DOHH2 (cell line): ENCODE results near the gene DFFB.

ENCODE experiments used
- H3F3A ChIP-seq: fragments of 200-600 bp; sonication (generic), shearing (Covaris generic); 2 replicates; pipeline ENCODE4 v1.6.0; 2016; ENCODE audit warnings: antibody characterized with exemption, mild to moderate bottlenecking; ENCODE audit not compliant: control insufficient read depth, insufficient read depth
- H3K27ac ChIP-seq: fragments of 200-600 bp; sonication (generic); 2 replicates; pipeline ENCODE4 v1.5.1; 2014; ENCODE audit warnings: low read depth, mild to moderate bottlenecking, low read length, moderate library complexity
- H3K27me3 ChIP-seq: fragments of 200-600 bp; sonication (generic); 2 replicates; pipeline ENCODE4 v1.6.1; 2014; ENCODE audit warnings: mild to moderate bottlenecking, low read length, mixed read lengths; ENCODE audit not compliant: control insufficient read depth
- H3K36me3 ChIP-seq: fragments of 200-600 bp; sonication (generic); 2 replicates; pipeline ENCODE4 v1.6.1; 2014; ENCODE audit warnings: mild to moderate bottlenecking, low read length, moderate library complexity, mixed read lengths; ENCODE audit not compliant: control insufficient read depth
- H3K4me1 ChIP-seq: fragments of 200-600 bp; sonication (generic); 2 replicates; pipeline ENCODE4 v1.6.1; 2014; ENCODE audit warnings: mild to moderate bottlenecking, low read length, mixed read lengths; ENCODE audit not compliant: control insufficient read depth
- H3K4me2 ChIP-seq: fragments of 200-600 bp; sonication (generic); 2 replicates; pipeline ENCODE4 v1.6.0; 2014; ENCODE audit warnings: mild to moderate bottlenecking, low read length, moderate library complexity
- H3K4me3 ChIP-seq: fragments of 200-600 bp; sonication (generic); 2 replicates; pipeline ENCODE4 v1.5.1; 2014; ENCODE audit warnings: mild to moderate bottlenecking, low read length, mixed read lengths
- H3K79me2 ChIP-seq: fragments of 200-600 bp; sonication (generic); 2 replicates; pipeline ENCODE4 v1.6.1; 2014; ENCODE audit warnings: mild to moderate bottlenecking, low read length, mixed read lengths; ENCODE audit not compliant: control insufficient read depth
- H3K9me2 ChIP-seq: fragments of 200-600 bp; sonication (generic); replicated peaks from 2 replicates; pipeline ENCODE4 v1.6.1; 2014; ENCODE audit warnings: mild to moderate bottlenecking, low read length, mixed read lengths; ENCODE audit not compliant: control insufficient read depth
- H3K9me3 ChIP-seq: fragments of 200-600 bp; sonication (generic); 2 replicates; pipeline ENCODE4 v1.6.1; 2014; ENCODE audit warnings: antibody characterized with exemption, low read length, mixed read lengths; ENCODE audit not compliant: control insufficient read depth, insufficient read depth
- H4K20me1 ChIP-seq: fragments of 200-600 bp; sonication (generic); 2 replicates; pipeline ENCODE4 v1.6.0; 2014; ENCODE audit warnings: low read depth, mild to moderate bottlenecking, antibody characterized with exemption, low read length, moderate library complexity; ENCODE audit not compliant: control insufficient read depth, insufficient read depth
- EZH2phosphoT487 ChIP-seq: fragments of 200-600 bp; sonication (generic); IDR thresholded peaks from 2 replicates; pipeline ENCODE4 v1.6.1; 2017; ENCODE audit warnings: borderline replicate concordance, mild to moderate bottlenecking, antibody characterized with exemption, low read length, moderate library complexity, mixed read lengths
- TF ChIP-seq, protein P1 (sequence below): fragments of 200-600 bp; sonication (generic); IDR thresholded peaks from one replicate; pipeline ENCODE4 v1.5.1; 2014; ENCODE audit warnings: antibody characterized with exemption, mild to moderate bottlenecking, low read depth, low read length; ENCODE audit not compliant: poor library complexity, severe bottlenecking

Gene DFFB

DNA sequence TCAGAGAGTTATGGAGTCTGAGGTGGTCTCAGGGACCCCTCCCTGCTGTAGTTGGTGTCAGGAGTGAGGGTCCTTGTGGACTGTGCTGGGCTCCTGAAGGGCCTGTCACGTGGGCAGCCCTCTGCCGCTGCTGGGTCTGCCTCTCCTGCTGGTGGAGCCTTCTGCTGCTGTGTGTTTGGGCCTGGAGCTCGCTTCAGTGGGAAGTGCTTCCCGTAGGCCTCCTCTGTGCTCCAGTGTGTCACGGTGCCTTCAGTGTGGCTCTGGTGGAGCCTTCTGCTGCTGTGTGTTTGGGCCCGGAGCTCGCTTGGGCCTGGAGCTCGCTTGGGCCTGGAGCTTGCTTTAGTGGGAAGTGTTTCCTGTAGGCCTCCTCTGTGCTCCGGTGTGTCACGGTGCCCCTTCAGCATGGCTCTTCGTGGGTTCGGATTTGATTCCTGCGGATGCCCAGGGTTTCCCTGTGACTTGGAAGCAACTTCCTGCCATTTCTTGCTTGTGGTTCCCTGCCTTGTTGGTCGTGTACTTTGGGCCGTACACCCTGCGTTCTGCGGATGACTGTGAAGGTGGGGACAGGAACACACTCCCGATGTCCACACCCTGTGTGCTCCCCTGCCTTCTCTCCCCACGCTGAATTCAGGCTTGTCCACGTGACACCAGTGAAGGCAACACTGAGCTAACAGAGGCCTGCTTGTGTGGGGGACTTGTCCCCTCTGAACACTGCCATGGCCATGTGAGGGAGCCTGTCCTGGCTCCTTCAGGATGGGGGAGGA, 23.3 kb downstream of the DFFB start:
- Histone ChIP-seq H3F3A (no peaks in the 10 kb centered on the region), H3K9me2 (no peaks in the 10 kb centered on the region), H3K4me3 (no peak overlapping the region), H3K9me3 (no peaks in the 10 kb centered on the region), H3K36me3 (peaks cover 7% of the 10 kb centered on the region; the same call in 1 of the 2 replicates), H3K27ac (no peak overlapping the region), H3K79me2 (no peaks in the 10 kb centered on the region), H3K4me2 (no peak overlapping the region), H4K20me1 (no peaks in the 10 kb centered on the region), H3K4me1 (no peaks in the 10 kb centered on the region), H3K27me3 (no peaks in the 10 kb centered on the region)
- no peak for TF ChIP-seq EZH2phosphoT487
- TF ChIP-seq, protein P1, sequence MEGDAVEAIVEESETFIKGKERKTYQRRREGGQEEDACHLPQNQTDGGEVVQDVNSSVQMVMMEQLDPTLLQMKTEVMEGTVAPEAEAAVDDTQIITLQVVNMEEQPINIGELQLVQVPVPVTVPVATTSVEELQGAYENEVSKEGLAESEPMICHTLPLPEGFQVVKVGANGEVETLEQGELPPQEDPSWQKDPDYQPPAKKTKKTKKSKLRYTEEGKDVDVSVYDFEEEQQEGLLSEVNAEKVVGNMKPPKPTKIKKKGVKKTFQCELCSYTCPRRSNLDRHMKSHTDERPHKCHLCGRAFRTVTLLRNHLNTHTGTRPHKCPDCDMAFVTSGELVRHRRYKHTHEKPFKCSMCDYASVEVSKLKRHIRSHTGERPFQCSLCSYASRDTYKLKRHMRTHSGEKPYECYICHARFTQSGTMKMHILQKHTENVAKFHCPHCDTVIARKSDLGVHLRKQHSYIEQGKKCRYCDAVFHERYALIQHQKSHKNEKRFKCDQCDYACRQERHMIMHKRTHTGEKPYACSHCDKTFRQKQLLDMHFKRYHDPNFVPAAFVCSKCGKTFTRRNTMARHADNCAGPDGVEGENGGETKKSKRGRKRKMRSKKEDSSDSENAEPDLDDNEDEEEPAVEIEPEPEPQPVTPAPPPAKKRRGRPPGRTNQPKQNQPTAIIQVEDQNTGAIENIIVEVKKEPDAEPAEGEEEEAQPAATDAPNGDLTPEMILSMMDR: no peak

DNA sequence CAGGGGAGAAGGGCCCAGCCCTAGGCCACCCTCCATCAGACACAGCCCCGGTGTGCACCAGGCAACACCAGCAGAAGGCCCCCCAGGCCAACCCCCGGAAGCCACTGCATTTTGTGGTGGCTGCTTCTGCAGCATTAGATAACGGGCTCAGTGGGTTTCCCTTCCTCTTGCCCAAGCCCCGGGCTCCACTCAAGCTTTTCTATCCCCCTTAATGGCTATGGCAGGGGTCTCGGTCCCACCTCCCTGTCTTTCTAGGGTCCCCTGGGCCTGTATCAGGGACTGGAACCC, 23.9 kb downstream of the DFFB start:
- H3K9me3 ChIP-seq: no peaks in the 10 kb centered on the region
- no peak overlapping the region for H3K4me3 ChIP-seq
- H3K27me3 ChIP-seq: no peaks in the 10 kb centered on the region
- no peaks in the 10 kb centered on the region for H3K4me1 ChIP-seq
- H3K27ac ChIP-seq: no peak overlapping the region
- no peak overlapping the region for H3K4me2 ChIP-seq
- H3K9me2 ChIP-seq: no peaks in the 10 kb centered on the region
- H3K79me2 ChIP-seq: no peaks in the 10 kb centered on the region
- no peaks in the 10 kb centered on the region for H4K20me1 ChIP-seq
- no peaks in the 10 kb centered on the region for H3F3A ChIP-seq
- TF ChIP-seq, protein P1: no peak
- TF ChIP-seq EZH2phosphoT487: no peak
- peaks cover 12% of the 10 kb centered on the region for H3K36me3 ChIP-seq

DNA sequence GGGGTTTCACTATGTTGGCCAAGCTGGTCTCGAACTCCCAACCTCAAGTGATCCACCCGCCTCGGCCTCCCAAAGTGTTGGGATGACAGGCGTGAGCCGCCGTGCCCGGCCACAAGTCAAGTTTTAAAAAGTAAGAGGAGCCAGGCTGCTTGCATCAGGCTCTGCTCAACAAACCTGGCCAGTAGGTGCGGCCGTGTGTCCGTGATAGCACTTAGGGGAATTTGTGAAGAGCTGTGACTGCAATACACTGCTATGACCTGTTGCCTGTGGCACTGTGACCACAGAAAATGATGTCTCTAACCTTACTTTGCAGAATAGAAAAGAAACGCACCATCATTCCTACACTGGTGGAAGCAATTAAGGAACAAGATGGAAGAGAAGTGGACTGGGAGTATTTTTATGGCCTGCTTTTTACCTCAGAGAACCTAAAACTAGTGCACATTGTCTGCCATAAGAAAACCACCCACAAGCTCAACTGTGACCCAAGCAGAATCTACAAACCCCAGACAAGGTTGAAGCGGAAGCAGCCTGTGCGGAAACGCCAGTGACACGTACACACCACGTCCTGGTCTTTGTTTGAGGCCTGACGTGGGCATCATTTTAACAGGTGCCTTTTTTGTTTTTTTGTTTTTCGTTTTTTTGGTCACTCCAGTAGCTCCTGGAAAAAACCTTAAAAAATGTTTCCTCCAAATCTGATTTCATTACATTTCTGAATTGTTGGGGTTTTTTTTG, 26.1 kb downstream of the DFFB start:
- Histone ChIP-seq H3K36me3 (peaks cover 26% of the 10 kb centered on the region), H3F3A (no peaks in the 10 kb centered on the region), H3K4me2 (no peak overlapping the region), H3K9me2 (no peaks in the 10 kb centered on the region), H3K4me3 (no peak overlapping the region), H4K20me1 (no peaks in the 10 kb centered on the region), H3K79me2 (no peaks in the 10 kb centered on the region), H3K27ac (no peak overlapping the region), H3K27me3 (no peaks in the 10 kb centered on the region), H3K9me3 (no peaks in the 10 kb centered on the region), H3K4me1 (no peaks in the 10 kb centered on the region)
- TF ChIP-seq, protein P1: no peak
- no peak for TF ChIP-seq EZH2phosphoT487
